ENCODE results near the gene CFAP161. TPM values are rescaled to one million over a fixed set of nuclear protein-coding genes. Genes with fewer than 3 reads are reported as not detected.
A peak's percentile ranks its signal among the peaks of the same experiment; 100 is the strongest.

CFAP161 gene
- total and polyA plus RNA-seq, 4 donors: 2.4 to 11.2 (median 3.9) TPM

DNA sequence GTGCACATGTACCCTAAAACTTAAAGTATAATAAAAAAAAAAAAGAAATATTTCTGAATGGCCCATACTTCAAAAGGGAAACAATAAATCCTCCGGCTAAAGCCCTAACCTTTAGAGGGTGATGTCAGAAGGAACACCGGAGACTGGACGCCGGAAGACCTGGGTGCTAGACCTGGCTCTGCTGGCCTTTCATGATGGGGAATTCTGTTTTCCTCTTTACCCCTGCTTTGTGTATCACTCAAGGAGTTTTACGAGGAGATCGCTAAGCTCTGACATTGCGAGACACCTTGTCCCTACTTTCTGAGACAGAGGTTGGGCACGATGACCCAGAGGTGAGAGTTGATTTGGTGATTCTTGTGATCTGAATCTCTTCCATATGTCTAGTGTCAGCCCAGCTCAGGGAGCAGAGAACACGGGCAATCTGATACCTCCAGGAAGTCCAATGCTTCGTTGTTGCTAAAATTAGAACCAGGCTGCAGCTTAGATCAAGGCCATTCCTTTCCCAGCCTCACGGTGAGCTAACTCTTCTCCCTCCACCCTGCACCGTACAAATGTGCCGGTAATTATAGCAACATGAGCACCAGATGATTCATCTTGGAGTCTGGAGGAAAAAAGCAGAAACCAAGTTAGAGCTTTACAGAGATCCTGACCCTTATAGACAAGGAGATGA is 42.0 kb upstream of the CFAP161 start:
- H3K9ac ChIP-seq (ENCODE audit: insufficient read depth in 1 of 2, low read length in 2 of 2): no peak overlapping the region
- H3K27me3 ChIP-seq (ENCODE audit: control insufficient read depth in 3 of 3, insufficient read depth in 3 of 3, low read length in 2 of 3): peaks cover 0 to 6% (median 0%) of the 10 kb centered on the region in 3 donors
- no peaks in the 10 kb centered on the region for H3K9me3 ChIP-seq (ENCODE audit: control insufficient read depth in 4 of 4, insufficient read depth in 3 of 4, low read length in 3 of 4)
- ATAC-seq (ENCODE audit: insufficient read depth, low FRiP score) (no peak), DNase-seq (peak in 1 of 3 donors; percentile 50)
- TF ChIP-seq, protein P1, sequence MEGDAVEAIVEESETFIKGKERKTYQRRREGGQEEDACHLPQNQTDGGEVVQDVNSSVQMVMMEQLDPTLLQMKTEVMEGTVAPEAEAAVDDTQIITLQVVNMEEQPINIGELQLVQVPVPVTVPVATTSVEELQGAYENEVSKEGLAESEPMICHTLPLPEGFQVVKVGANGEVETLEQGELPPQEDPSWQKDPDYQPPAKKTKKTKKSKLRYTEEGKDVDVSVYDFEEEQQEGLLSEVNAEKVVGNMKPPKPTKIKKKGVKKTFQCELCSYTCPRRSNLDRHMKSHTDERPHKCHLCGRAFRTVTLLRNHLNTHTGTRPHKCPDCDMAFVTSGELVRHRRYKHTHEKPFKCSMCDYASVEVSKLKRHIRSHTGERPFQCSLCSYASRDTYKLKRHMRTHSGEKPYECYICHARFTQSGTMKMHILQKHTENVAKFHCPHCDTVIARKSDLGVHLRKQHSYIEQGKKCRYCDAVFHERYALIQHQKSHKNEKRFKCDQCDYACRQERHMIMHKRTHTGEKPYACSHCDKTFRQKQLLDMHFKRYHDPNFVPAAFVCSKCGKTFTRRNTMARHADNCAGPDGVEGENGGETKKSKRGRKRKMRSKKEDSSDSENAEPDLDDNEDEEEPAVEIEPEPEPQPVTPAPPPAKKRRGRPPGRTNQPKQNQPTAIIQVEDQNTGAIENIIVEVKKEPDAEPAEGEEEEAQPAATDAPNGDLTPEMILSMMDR (IDR thresholded peaks at IDR 0.05; ENCODE audit: control extremely low read depth, extremely low read depth): no peak
- no peak overlapping the region for H3K4me3 ChIP-seq
- H3K36me3 ChIP-seq (ENCODE audit: control insufficient read depth in 4 of 4, insufficient read depth in 4 of 4, low read length in 4 of 4): no peaks in the 10 kb centered on the region
- 47 to 53% methylated on average over 13 of the region's 13 CpGs for WGBS, 2 donors
- peak overlapping the region; percentile 17 for H3K27ac ChIP-seq (ENCODE audit: low read depth in 1 of 2, low read length in 1 of 2)
- H3K4me1 ChIP-seq (ENCODE audit: control insufficient read depth in 5 of 5, insufficient read depth in 5 of 5, low read length in 5 of 5): peaks cover 4 to 17% (median 4%) of the 10 kb centered on the region in 5 donors

DNA sequence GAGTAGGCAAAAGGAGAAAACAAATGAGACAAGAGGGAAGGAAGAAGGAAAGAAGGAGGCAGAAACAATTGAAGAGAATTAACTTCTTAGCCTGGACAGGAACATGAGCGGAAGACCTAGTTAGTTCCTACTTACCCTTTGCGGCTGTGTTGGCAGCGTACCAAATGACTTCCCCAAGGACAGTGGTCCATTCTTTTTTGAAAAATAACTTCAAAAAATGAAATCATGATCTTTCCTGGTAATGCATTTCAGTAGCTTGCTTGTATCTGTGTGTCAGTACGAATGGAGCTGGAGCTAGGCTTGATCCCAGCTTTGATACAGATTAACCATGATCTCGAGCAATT is 41.5 kb upstream of the CFAP161 start:
- Histone ChIP-seq H3K9me3 (ENCODE audit: control insufficient read depth in 4 of 4, insufficient read depth in 3 of 4, low read length in 3 of 4) (no peaks in the 10 kb centered on the region), H3K27ac (ENCODE audit: low read depth in 1 of 2, low read length in 1 of 2) (peak overlapping the region in 1 of 2 donors; percentile 17), H3K9ac (ENCODE audit: insufficient read depth in 1 of 2, low read length in 2 of 2) (no peak overlapping the region), H3K27me3 (ENCODE audit: control insufficient read depth in 3 of 3, insufficient read depth in 3 of 3, low read length in 2 of 3) (peaks cover 0 to 6% (median 0%) of the 10 kb centered on the region in 3 donors), H3K4me1 (ENCODE audit: control insufficient read depth in 5 of 5, insufficient read depth in 5 of 5, low read length in 5 of 5) (peaks cover 4 to 17% (median 4%) of the 10 kb centered on the region in 5 donors), H3K4me3 (no peak overlapping the region), H3K36me3 (ENCODE audit: control insufficient read depth in 4 of 4, insufficient read depth in 4 of 4, low read length in 4 of 4) (no peaks in the 10 kb centered on the region)
- peak in 1 of 3 donors; percentile 53 for DNase-seq
- TF ChIP-seq, protein P1 (IDR thresholded peaks at IDR 0.05; ENCODE audit: control extremely low read depth, extremely low read depth): no peak
- WGBS, 2 donors: 21 to 42% methylated on average over 5 of the region's 5 CpGs
- no peak for ATAC-seq (ENCODE audit: insufficient read depth, low FRiP score)

DNA sequence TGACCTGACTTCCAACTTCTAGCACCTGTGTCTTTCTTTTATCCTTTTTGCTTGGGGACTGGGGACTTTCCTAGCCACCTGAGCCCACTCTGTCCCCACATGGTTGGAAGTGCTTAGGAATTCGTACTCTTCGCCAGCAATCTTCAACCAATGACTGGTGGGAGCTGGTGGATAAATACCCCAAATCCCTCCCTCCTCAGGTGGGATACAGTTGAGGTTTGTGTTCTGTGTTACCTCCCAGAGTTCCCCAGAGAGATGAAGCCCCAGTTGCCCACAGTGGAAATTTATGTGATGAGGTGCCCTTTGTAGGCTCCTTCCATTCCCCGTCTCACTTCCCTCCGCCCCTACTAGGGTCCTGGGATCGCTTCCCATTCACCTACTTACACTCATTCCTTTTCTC is 40.1 kb upstream of the CFAP161 start:
- no peak for ATAC-seq (ENCODE audit: insufficient read depth, low FRiP score)
- WGBS, 2 donors: 94 to 98% methylated on average over 5 of the region's 5 CpGs
- H3K4me1 ChIP-seq (ENCODE audit: control insufficient read depth in 5 of 5, insufficient read depth in 5 of 5, low read length in 5 of 5): peaks cover 4 to 17% (median 4%) of the 10 kb centered on the region in 5 donors

More for the DNA sequence above, 40.1 kb upstream of the CFAP161 start:
- TF ChIP-seq, protein P1 (IDR thresholded peaks at IDR 0.05; ENCODE audit: control extremely low read depth, extremely low read depth): no peak
- no peak overlapping the region for H3K9ac ChIP-seq (ENCODE audit: insufficient read depth in 1 of 2, low read length in 2 of 2)
- peaks cover 0 to 7% (median 0%) of the 10 kb centered on the region in 3 donors for H3K27me3 ChIP-seq (ENCODE audit: control insufficient read depth in 3 of 3, insufficient read depth in 3 of 3, low read length in 2 of 3)
- H3K36me3 ChIP-seq (ENCODE audit: control insufficient read depth in 4 of 4, insufficient read depth in 4 of 4, low read length in 4 of 4): no peaks in the 10 kb centered on the region
- H3K9me3 ChIP-seq (ENCODE audit: control insufficient read depth in 4 of 4, insufficient read depth in 3 of 4, low read length in 3 of 4): no peaks in the 10 kb centered on the region
- DNase-seq: no peak
- H3K27ac ChIP-seq (ENCODE audit: low read depth in 1 of 2, low read length in 1 of 2): no peak overlapping the region
- H3K4me3 ChIP-seq: no peak overlapping the region

All from lung (tissue), 12 donors.